COLO668 (cell line): ENCODE results near the gene GTF2IRD1.

Experiments used
- DNase-seq: peaks from one replicate; lab custom pipeline; 2025; ENCODE audit not compliant: unreplicated experiment; lab: John Stamatoyannopoulos, UW

GTF2IRD1 gene

DNA sequence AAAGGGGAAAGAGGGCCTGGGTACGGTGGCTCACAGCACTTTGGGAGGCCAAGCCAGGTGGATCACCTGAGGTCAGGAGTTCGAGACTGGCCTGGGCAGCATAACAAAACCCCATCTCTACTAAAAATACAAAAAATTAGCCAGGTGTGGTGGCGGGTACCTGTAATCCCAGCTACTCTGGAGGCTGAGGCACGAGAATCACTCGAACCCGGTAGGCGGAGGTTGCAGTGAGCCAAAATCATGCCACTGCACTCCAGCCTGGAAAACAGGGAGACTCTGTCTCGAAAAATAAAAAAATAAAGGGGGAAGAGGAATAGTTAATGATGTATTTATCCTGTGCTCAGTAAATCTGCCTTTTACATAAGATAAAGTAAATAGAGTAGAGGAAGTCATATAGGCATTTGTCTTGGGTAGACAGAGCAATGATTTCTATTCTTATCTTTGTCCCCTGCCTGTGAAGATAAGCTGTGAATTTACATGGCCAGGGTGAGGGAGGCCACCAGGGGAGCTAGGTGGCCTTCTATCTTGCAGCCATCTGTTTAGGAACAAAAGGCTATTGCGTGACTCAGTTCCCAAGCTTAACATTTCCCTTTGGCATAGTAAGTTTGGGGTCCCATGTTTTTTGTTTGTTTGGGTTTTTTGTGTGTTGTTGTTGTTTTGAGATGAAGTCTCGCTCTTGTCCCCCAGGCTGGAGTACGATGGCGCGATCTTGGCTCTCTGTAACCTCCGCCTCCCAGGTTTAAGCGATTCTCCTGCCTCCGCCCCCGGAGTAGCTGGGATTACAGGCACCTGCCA lies 130.7 kb downstream of the GTF2IRD1 start:
- no peak for DNase-seq

DNA sequence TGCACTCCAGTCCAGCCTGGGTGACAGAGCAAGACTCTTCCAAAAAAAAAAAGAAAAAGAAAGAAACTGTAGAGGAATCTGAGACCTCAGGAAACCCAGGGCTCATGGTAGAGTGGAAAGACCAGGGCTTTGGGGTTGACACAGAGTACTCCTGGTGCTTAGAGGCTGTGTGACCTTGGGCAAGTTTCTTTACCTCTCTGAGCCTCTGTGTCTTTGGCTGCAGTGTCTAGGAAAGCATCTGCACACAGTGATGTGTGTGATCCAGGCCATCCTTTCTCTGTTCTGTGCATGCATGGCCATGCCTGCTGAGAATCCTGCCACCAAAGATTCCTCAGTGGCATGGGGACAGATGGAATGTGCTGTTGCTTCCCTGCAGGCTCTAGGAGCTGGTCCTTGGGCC lies 132.1 kb downstream of the GTF2IRD1 start:
- no peak for DNase-seq

GRCh38 chr7:74586258-74587175 lies 132.8 kb downstream of the GTF2IRD1 start:
- DNase-seq: no peak

DNA sequence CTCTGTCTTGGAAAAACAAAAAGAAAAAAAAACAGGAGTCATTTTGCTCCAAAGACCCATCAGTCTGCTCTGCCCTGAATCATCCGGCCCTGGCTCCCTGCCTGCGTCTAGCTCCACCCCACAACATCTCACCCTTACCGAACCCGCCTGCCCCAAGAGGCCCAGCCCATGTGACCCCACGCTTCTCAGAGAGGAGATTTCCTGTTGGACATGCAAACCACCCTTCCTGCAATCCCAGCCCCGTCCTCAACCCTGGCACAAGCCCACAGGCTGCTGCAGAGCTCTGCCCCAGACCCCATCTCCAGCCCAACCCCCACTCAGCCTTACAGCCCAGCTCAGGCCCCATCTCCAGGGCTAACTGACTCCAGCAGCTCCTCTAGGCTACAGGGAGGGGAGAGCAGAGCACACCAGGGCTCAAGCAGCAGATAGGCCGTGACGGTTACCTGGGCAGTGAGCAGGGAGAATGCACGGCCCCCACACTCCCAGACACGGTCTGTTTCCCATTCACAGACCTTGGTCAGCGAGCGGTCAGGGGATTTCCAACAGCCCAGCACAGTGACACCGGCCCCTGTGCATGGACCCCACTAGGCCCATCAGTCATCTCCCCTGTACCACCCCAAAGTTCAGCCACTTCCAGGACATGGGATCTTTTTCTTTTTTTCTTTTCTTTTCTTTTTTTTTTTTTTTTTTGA lies 133.9 kb downstream of the GTF2IRD1 start:
- DNase-seq: no peak

DNA sequence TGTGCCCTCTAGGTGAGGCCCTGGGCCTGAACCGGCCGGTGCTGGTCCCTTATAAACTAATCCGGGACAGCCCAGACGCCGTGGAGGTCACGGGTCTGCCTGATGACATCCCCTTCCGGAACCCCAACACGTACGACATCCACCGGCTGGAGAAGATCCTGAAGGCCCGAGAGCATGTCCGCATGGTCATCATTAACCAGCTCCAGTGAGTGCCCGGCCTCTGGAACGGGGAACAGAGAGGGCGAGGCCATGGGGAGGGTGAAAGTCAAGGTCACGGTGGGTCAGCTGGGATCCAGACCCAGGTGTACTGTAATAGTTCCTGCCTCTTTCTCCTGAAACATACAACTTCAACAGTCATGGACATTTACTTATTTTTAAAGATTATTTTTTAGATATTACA lies 137.1 kb downstream of the GTF2IRD1 start:
- no peak for DNase-seq

DNA sequence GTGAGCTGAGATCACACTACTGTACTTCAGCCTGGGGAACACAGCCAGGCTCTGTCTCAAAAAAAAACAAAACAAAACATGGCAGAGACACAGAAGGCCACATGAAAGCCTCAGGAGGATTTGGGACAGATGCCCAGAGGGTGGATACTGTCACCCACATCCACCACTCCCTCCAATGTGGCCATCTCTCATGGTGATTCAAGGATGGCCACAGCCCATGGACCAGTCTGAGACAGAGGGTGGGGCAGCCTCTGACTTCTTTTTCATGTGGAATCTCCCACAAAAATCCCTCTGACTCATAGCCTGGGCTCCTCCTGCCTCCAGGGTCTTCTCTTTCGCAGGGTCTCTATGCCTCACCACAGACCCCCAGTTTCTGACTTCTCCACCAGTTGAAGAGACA lies 144.9 kb downstream of the GTF2IRD1 start:
- no peak for DNase-seq

- DNase-seq: no peak
These were observed 145.5 kb downstream of the GTF2IRD1 start for GRCh38 chr7:74599244-74599643.

DNA sequence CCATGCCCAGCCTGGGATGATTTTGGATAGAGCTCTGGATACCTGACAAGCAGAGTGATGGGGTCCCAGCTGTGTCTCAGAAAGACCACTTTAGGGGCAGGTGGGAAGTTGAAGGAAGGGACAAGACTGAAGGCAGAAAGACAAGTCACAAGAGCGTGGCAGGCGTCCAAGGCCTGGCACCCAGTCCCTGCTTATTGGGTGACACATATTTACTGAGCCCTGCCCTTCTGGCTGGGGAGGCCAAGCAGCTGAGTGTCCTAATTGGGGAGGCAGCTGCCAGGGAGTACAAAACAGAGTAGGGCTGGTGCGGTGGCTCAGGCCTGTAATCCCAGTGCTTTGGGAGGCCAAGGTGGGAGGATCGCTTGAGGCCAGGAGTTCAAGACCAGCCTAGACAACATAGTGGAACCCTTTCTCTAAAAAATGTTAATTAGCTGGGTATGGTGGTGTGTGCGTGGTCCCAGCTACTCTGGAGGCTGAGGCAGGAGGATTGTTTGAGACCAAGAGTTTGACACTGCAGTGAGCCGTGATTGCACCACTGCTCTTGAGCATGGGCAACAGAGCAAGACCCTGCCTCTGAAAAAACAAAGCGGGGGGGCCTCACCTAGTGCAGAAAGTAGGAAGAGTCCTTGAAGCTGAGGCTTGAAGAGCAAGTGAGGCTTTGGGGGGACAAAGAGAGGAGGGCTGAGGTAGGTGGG lies 150.8 kb downstream of the GTF2IRD1 start:
- peak; percentile 11 for DNase-seq

- DNase-seq: peak; percentile 71
These were observed 152.6 kb downstream of the GTF2IRD1 start for GRCh38 chr7:74606101-74606908.

- DNase-seq: no peak
These were observed 153.3 kb downstream of the GTF2IRD1 start for GRCh38 chr7:74606909-74607510.

GRCh38 chr7:74612015-74612829 lies 158.5 kb downstream of the GTF2IRD1 start:
- no peak for DNase-seq

- DNase-seq: no peak
These were observed 162.5 kb downstream of the GTF2IRD1 start for GRCh38 chr7:74615933-74616780.

DNA sequence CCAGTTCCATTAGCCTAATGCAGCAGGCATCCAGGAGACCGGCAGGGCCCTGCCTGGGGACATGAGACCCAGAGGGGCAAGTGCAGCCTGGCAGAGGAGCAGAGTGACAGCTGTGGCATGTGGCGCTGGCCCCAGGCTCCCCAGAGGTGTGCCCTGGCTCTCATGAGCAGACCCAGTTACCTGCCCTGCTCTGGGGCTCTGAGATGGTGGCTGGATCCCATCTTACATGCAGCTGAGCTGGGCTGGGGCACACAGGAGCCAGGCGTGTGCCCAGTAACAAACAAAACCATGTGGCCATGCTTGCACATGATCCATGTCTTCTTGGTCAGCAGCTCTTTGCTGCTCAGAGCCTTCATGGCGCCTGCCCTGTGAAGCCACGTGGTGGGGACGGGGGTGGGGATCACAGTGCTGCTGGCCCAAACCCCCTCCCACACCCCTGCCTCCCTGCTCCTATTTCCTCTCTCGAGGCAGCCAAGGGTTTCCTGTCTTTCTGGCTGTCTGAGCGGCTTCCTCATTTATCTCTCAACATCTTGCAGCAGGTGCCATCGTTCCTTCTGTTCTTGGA lies 163.6 kb downstream of the GTF2IRD1 start:
- DNase-seq: no peak

DNA sequence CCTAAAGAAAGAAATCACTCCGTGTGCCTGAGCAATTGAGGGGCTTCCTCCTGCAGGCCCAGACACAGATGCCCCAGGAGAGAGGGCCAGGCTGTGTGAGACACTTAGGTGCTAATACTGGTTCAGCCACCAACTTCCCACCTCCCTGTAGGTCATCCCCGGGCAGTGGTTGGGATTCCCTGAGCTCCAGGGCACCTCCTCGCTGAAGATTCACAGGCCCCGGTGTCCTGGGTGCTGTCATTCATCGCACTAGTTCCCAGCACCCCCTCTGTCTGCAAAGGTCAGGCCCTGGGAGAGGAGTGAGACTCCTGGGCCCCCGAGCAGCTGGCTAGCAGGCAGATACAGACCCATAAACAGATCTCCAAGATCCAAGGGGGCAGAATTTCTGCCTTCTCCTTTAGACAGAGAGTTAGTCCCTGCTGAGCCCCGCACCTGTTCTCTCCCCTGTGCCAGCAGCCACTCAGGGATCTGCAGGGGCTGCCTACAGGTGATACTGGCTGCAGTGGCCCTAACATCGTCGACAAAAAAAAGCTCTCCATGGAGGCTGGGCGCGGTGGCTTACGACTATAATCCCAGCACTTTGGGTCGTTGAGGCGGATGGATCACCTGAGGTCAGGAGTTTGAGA lies 165.6 kb downstream of the GTF2IRD1 start:
- DNase-seq: no peak

DNA sequence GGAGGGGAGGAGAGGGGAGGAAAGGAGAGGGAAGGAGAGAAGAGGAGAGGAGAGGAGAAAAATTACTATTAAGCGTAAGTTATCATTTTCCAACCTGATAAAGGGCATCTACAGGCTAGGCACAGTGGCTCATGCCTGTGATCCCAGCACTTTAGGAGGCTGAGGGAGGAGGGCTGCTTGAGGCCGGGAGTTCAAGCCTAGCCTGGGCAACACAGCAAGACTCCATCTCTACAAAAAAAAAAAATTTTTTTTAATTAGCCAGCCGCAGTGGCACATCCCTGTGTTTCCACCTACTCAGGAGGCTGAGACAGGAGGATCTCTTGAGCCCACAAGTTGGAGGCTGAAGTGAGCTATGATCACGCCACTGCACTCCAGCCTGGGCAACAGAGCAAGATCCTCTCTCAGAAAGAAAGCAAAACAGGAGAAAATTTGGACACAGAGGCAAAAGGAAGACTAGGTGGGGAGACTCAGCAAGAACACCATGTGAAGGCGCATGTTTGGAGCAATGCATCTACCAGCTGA lies 168.6 kb downstream of the GTF2IRD1 start:
- no peak for DNase-seq

GRCh38 chr7:74623135-74623534 lies 169.4 kb downstream of the GTF2IRD1 start:
- DNase-seq: no peak

GRCh38 chr7:74625446-74625845 lies 171.7 kb downstream of the GTF2IRD1 start:
- DNase-seq: no peak
